DMS 273 (cell line): ENCODE results near the gene SPATS2L.
A peak's percentile ranks its signal among the peaks of the same experiment; 100 is the strongest.

Source experiments
- DNase-seq: peaks from one replicate; lab custom pipeline; 2025; ENCODE audit not compliant: unreplicated experiment; lab: John Stamatoyannopoulos, UW

SPATS2L gene

GRCh38 chr2:200297100-200297499 is 9.4 kb upstream of the SPATS2L start:
- no peak for DNase-seq

- no peak for DNase-seq
Observed at GRCh38 chr2:200297989-200298388, 8.5 kb upstream of the SPATS2L start.

GRCh38 chr2:200298816-200299215 is 7.7 kb upstream of the SPATS2L start:
- peak; percentile 43 for DNase-seq

- DNase-seq = no peak
Observed at GRCh38 chr2:200300065-200300464, 6.4 kb upstream of the SPATS2L start.

- peak; percentile 35 for DNase-seq
Observed at GRCh38 chr2:200300638-200301314, 5.7 kb upstream of the SPATS2L start.

- no peak for DNase-seq
Observed at GRCh38 chr2:200301953-200302858, 4.3 kb upstream of the SPATS2L start.

GRCh38 chr2:200302940-200303727 is 3.4 kb upstream of the SPATS2L start:
- DNase-seq = no peak

- peak; percentile 79 for DNase-seq
Observed at GRCh38 chr2:200305797-200306195, 697 bp upstream of the SPATS2L start.

- peak; percentile 76 for DNase-seq
Observed at GRCh38 chr2:200306931-200307723, 634 bp downstream of the SPATS2L start.

- peak; percentile 55 for DNase-seq
Observed at GRCh38 chr2:200307724-200308545, 1.4 kb downstream of the SPATS2L start.

GRCh38 chr2:200308546-200309295 is 2.2 kb downstream of the SPATS2L start:
- DNase-seq = peak; percentile 41

GRCh38 chr2:200309296-200310049 is 3.0 kb downstream of the SPATS2L start:
- peak; percentile 9 for DNase-seq

GRCh38 chr2:200310545-200310971 is 4.1 kb downstream of the SPATS2L start:
- no peak for DNase-seq

- no peak for DNase-seq
Observed at GRCh38 chr2:200311139-200311538, 4.6 kb downstream of the SPATS2L start.

GRCh38 chr2:200314976-200315567 is 8.6 kb downstream of the SPATS2L start:
- no peak for DNase-seq

- no peak for DNase-seq
Observed at GRCh38 chr2:200317975-200318374, 11.5 kb downstream of the SPATS2L start.

GRCh38 chr2:200318940-200319435 is 12.5 kb downstream of the SPATS2L start:
- DNase-seq = no peak
